ENCODE results near the gene TRIM28. TPM values are rescaled to one million over a fixed set of nuclear protein-coding genes. Genes with fewer than 3 reads are reported as not detected.

The TRIM28 gene
- total and polyA plus RNA-seq, 12 donors = 161 to 302 (median 240) TPM

DNA sequence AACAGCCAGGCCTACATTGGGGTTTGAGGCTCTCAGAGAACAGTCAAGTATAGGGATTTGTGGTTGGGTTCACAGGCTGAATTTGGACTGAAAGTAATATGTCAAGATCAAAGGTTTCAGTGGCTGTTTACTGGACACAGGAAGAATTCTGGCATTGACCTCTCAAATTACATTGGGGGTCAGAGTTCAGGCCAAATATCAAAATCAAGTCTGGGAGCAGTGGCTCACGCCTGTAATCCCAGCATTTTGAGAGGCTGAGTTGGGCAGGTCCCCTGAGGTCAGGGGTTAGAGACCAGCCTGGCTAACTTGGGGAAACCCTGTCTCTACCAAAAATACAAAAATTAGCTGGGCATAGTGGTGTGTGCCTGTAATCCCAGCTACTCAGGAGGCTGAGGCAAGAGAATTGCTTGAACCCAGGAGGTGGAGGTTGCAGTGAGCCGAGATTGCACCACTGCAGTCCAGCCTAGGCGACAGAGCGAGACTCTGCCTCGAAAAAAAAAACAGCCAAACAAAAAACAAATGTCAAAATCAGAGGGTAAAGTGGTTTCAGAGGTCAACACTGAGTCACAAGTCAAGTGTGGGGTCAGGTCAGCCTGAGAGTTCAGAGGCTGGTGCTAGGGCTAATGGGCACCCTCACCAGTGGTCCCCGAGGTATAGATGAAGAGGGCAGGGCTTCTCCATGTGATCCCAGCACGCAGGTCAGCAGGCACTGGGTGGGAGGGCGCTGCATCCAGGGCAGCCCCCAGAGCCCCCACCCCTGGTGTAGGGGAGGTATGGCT lies 33.6 kb upstream of the TRIM28 start:
- intact Hi-C loops (cut with DNase I) = no loop called here

DNA sequence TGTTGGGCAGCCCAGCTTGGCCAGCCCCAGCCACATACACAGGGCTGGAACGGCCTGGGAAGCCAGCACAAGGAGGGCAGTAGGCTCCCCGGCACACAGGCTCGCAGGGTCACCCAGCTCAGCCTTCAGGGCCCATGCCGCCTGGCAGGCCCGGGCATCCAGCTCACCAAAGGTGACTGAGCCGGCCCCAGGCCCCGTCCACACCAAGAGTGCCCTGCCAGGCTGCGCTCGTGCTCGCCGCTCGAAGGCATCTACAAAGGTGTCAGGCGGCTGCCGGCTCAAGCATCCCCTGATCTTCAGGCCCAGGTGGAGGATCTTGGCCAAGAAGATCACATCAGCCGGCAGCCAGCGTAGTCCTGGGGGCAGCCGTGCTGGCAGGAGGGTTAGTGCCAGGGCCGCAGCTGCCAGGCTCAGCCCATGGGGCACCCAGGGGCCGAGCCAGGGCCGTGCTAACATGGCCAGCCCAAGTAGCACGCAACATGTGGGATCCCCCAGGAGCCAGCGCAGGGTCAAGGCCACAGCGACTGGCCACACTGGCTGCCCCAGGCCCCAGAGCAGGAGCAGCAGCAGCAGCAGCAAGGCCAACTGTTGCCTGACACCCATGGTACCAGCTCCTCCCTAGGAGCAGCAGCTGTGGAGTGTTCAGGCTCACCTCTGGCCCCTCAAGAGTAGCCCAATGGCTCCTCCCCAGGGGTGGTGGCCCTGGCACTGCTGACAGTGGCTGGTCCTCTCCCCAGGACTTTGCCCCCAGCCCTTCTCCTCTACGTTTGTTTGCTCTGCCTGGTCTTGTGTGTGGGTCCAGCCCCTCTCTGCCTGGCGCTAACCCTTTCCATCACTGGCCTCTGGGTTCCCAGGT lies 32.3 kb upstream of the TRIM28 start, which contains the start of gene SLC27A5:
TSS of gene SLC27A5 (minus strand) at position 640 of the 856 bp plus-strand sequence. CDS start at position 603, 37 bp downstream.
- intact Hi-C loops (cut with DNase I) = no loop called here
- H3K4me1 ChIP-seq (replicated peaks in 1 of 2) = peaks cover 9 to 13% of the 10 kb centered on the region in 2 donors
- peak in 2 of 7 donors; percentile 23 to 24 for DNase-seq
- peaks cover 0 to 9% of the 10 kb centered on the region in 2 donors for H3K36me3 ChIP-seq (replicated peaks in 1 of 2)
- no peaks in the 10 kb centered on the region for H3K27me3 ChIP-seq
- TF ChIP-seq, protein P1, sequence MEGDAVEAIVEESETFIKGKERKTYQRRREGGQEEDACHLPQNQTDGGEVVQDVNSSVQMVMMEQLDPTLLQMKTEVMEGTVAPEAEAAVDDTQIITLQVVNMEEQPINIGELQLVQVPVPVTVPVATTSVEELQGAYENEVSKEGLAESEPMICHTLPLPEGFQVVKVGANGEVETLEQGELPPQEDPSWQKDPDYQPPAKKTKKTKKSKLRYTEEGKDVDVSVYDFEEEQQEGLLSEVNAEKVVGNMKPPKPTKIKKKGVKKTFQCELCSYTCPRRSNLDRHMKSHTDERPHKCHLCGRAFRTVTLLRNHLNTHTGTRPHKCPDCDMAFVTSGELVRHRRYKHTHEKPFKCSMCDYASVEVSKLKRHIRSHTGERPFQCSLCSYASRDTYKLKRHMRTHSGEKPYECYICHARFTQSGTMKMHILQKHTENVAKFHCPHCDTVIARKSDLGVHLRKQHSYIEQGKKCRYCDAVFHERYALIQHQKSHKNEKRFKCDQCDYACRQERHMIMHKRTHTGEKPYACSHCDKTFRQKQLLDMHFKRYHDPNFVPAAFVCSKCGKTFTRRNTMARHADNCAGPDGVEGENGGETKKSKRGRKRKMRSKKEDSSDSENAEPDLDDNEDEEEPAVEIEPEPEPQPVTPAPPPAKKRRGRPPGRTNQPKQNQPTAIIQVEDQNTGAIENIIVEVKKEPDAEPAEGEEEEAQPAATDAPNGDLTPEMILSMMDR (IDR thresholded peaks at IDR 0.05) = no peak
- no peak for TF ChIP-seq POLR2A (IDR thresholded peaks at IDR 0.05)
- no peak within 1 kb of the TSS for H3K27ac ChIP-seq
- WGBS, 4 donors = 75 to 82% (median 80%) methylated on average over 8 to 25 of the region's 25 CpGs
- no peaks in the 10 kb centered on the region for H3K9me3 ChIP-seq (replicated peaks in 1 of 3)
- H3K4me3 ChIP-seq = no peak within 1 kb of the TSS

More for the DNA sequence above, 33.6 kb upstream of the TRIM28 start:
- H3K4me3 ChIP-seq = no peak overlapping the region
- H3K9me3 ChIP-seq (replicated peaks in 1 of 3) = no peaks in the 10 kb centered on the region
- peaks cover 9 to 13% of the 10 kb centered on the region in 2 donors for H3K4me1 ChIP-seq (replicated peaks in 1 of 2)
- no peak for TF ChIP-seq POLR2A (IDR thresholded peaks at IDR 0.05)
- TF ChIP-seq, protein P1 (IDR thresholded peaks at IDR 0.05) = no peak
- WGBS, 4 donors = 78 to 90% (median 88%) methylated on average over 7 to 8 of the region's 8 CpGs
- H3K36me3 ChIP-seq (replicated peaks in 1 of 2) = no peaks in the 10 kb centered on the region
- DNase-seq = no peak
- no peaks in the 10 kb centered on the region for H3K27me3 ChIP-seq
- H3K27ac ChIP-seq = no peak overlapping the region

DNA sequence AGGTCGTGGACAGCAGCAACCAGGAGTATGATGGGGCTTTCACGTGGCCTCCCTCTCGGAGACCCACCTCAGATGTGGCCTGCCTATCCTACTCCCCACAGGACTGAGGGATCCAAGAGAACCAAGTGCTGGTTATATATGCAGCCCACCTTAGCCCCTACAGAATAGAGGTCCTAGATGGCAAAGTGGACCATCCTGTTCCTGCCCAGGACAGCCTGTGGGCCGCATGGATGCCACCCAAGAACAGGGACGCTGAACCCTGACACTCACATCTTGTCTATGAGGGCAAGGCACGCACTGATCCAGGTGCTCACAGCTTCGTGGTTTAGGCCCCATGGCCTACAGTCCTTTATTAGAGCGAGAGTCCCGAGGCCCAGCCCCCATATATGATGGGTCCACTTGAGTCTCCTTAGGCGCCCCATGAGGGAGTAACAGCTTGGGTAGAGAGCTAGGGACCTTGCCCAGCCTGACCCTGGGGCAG lies 30.6 kb upstream of the TRIM28 start:
- H3K9me3 ChIP-seq (replicated peaks in 1 of 3) = no peaks in the 10 kb centered on the region
- H3K36me3 ChIP-seq (replicated peaks in 1 of 2) = peaks cover 0 to 16% of the 10 kb centered on the region in 2 donors
- H3K27me3 ChIP-seq = no peaks in the 10 kb centered on the region
- no peak overlapping the region for H3K4me3 ChIP-seq
- peak overlapping the region in 2 of 5 donors; percentile 56 to 80 for H3K27ac ChIP-seq
- DNase-seq = peak in 2 of 7 donors; percentile 47 to 66
- TF ChIP-seq POLR2A (IDR thresholded peaks at IDR 0.05) = no peak
- TF ChIP-seq, protein P1 (IDR thresholded peaks at IDR 0.05) = no peak
- intact Hi-C loops (cut with DNase I) = no loop called here
- WGBS, 4 donors = 53 to 81% (median 76%) methylated on average over 4 to 10 of the region's 10 CpGs
- peaks cover 16 to 23% of the 10 kb centered on the region in 2 donors for H3K4me1 ChIP-seq (replicated peaks in 1 of 2)

Data from adrenal gland (tissue), 12 donors.